ENCODE measurements around the gene METTL1.

DNA sequence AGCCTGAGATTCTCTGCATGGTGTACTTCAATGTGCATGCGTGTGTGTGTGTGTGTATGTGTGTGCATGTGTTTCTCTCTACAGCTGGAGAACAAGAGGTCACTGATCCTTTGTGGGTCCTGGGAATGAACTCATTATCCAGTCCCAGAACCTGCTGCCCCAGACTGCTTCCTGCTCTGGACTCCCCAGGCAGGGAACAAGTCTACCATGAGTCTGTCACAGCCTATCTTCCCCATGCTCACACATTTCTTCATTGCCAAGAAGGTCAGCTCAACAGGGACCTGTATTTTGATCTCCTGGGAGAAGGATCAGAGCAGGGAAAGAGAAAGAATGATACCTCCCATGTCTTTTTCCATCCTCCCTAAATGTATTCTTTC, 30.5 kb downstream of the METTL1 start:
- TF ChIP-seq POLR2A (IDR thresholded peaks at IDR 0.05) (no peak), CTCF (IDR thresholded peaks at IDR 0.05) (no peak), POLR2AphosphoS5 (IDR thresholded peaks at IDR 0.05) (no peak)
